Measurements from ENCODE around the gene ABCC8.

ABCC8 gene

DNA sequence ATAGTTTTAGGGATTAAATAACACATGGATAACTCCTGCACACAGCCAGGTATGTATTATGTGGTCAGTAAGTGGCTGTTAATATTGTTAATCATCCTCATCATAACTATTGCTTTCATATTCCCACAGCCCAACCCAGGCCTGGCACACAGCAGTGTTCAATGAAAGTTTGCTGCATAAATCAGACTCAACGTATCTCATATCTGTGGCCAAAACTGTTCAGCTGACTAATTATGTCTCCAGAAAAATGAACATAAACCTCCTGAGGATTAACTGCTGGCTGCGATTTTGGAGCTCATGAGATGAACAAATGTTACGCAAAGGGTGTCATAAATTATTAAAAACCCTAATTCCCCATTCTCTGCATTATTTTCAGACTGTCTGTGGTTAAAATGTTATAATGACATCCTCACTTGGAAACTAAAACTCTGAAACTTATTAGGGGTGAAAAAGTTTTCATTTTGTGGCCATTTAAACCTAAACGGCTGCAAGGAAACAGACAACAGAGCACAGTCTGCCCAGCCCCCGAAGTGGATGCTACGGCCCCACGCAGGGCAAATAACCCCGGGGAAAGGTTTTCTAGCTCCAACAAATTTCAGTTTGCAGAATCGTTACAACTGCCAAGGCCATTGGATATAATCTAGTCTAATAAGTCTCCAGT is 17.3 kb downstream of the ABCC8 start:
- TF ChIP-seq, protein P1, sequence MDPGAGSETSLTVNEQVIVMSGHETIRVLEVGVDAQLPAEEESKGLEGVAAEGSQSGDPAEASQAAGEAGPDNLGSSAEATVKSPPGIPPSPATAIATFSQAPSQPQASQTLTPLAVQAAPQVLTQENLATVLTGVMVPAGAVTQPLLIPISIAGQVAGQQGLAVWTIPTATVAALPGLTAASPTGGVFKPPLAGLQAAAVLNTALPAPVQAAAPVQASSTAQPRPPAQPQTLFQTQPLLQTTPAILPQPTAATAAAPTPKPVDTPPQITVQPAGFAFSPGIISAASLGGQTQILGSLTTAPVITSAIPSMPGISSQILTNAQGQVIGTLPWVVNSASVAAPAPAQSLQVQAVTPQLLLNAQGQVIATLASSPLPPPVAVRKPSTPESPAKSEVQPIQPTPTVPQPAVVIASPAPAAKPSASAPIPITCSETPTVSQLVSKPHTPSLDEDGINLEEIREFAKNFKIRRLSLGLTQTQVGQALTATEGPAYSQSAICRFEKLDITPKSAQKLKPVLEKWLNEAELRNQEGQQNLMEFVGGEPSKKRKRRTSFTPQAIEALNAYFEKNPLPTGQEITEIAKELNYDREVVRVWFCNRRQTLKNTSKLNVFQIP (CRISPR knock-in tag; IDR thresholded peaks at IDR 0.05; ENCODE audit: borderline replicate concordance, low read depth) = no peak
- TF ChIP-seq RARB (CRISPR knock-in tag; IDR thresholded peaks at IDR 0.05) = no peak
- TF ChIP-seq ARNTL (CRISPR knock-in tag; IDR thresholded peaks at IDR 0.05; ENCODE audit: borderline replicate concordance, low read depth) = no peak
- TF ChIP-seq ZNF565 (CRISPR knock-in tag; conservative IDR thresholded peaks at IDR 0.05; ENCODE audit: low read depth) = no peak
- TF ChIP-seq ZNF8 (CRISPR knock-in tag; IDR thresholded peaks at IDR 0.05) = no peak
- TF ChIP-seq PPARA (CRISPR knock-in tag; IDR thresholded peaks at IDR 0.05; ENCODE audit: borderline replicate concordance) = no peak
- ATAC-seq = no peak

DNA sequence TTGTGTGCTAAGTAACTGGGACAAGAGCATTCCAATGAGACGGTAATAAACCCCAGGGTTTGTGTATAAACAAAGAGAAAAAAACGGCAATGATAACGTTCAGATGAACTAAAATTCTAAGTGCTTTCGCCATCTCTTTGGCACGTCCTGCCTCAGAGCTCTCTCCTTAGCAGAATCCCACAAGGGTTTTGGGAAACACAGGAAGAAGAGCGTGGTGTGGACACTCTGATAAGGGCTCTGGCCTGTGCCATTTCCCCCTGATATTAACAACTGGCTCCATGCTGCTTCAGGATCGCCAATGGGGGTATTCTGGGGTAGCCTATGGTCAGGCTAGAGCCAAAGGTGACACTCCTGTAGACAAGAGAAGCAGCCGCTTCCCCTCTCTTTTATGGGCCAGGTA is 18.4 kb downstream of the ABCC8 start:
- no peak for TF ChIP-seq OSR1 (CRISPR knock-in tag; IDR thresholded peaks at IDR 0.05)
- no peak for ATAC-seq

DNA sequence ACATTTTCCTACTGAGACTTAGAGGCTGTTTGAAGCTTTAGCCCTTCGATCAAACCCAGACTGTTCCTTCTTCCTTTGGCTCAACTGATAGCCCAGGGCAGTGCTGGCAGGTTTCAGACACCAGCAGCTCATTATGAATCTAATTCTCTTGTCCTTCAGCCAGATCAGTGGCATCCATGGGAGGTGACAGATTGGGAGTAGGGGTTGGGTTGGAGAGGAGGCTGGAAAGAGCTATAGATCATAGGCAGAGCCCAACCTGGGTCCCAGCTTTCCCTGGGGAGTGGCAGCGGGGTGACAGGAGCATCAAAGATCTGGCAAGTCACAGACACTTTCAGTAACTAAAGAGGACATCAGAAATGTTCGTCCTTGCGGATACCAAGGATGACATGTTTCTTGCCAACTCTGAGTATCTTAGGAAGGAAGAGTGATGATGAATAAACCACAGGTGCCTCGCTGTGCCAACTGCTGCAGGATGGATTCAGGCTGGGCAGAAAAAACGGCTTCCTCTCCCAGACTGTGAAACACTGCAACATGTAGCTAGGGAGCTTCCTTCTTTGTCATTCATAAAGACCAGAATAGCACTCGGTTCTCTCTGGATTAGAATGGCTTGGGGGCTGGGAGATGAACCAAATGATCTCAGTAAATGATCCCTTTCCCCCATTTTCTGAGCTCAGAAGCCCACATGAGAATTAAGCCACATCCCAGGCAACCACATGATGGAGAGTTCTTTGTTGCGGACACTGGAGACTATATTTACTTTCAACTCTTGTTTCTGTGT is 19.1 kb downstream of the ABCC8 start:
- TF ChIP-seq, protein P2, sequence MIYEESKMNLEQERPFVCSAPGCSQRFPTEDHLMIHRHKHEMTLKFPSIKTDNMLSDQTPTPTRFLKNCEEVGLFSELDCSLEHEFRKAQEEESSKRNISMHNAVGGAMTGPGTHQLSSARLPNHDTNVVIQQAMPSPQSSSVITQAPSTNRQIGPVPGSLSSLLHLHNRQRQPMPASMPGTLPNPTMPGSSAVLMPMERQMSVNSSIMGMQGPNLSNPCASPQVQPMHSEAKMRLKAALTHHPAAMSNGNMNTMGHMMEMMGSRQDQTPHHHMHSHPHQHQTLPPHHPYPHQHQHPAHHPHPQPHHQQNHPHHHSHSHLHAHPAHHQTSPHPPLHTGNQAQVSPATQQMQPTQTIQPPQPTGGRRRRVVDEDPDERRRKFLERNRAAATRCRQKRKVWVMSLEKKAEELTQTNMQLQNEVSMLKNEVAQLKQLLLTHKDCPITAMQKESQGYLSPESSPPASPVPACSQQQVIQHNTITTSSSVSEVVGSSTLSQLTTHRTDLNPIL (CRISPR knock-in tag; IDR thresholded peaks at IDR 0.05; ENCODE audit: low read depth) = no peak
- TF ChIP-seq, protein P3, sequence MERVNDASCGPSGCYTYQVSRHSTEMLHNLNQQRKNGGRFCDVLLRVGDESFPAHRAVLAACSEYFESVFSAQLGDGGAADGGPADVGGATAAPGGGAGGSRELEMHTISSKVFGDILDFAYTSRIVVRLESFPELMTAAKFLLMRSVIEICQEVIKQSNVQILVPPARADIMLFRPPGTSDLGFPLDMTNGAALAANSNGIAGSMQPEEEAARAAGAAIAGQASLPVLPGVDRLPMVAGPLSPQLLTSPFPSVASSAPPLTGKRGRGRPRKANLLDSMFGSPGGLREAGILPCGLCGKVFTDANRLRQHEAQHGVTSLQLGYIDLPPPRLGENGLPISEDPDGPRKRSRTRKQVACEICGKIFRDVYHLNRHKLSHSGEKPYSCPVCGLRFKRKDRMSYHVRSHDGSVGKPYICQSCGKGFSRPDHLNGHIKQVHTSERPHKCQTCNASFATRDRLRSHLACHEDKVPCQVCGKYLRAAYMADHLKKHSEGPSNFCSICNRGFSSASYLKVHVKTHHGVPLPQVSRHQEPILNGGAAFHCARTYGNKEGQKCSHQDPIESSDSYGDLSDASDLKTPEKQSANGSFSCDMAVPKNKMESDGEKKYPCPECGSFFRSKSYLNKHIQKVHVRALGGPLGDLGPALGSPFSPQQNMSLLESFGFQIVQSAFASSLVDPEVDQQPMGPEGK (CRISPR knock-in tag; IDR thresholded peaks at IDR 0.05; ENCODE audit: borderline replicate concordance) = no peak
- TF ChIP-seq ZNF565 (CRISPR knock-in tag; conservative IDR thresholded peaks at IDR 0.05; ENCODE audit: low read depth) (no peak), ZFP3 (CRISPR knock-in tag; IDR thresholded peaks at IDR 0.05) (no peak), ZFP30 (CRISPR knock-in tag; IDR thresholded peaks at IDR 0.05) (no peak), SNAI2 (CRISPR knock-in tag; IDR thresholded peaks at IDR 0.05) (no peak), GLIS3 (CRISPR knock-in tag; IDR thresholded peaks at IDR 0.05) (no peak), TCF4 (CRISPR knock-in tag; IDR thresholded peaks at IDR 0.05; ENCODE audit: borderline replicate concordance) (no peak)
- TF ChIP-seq, protein P4, sequence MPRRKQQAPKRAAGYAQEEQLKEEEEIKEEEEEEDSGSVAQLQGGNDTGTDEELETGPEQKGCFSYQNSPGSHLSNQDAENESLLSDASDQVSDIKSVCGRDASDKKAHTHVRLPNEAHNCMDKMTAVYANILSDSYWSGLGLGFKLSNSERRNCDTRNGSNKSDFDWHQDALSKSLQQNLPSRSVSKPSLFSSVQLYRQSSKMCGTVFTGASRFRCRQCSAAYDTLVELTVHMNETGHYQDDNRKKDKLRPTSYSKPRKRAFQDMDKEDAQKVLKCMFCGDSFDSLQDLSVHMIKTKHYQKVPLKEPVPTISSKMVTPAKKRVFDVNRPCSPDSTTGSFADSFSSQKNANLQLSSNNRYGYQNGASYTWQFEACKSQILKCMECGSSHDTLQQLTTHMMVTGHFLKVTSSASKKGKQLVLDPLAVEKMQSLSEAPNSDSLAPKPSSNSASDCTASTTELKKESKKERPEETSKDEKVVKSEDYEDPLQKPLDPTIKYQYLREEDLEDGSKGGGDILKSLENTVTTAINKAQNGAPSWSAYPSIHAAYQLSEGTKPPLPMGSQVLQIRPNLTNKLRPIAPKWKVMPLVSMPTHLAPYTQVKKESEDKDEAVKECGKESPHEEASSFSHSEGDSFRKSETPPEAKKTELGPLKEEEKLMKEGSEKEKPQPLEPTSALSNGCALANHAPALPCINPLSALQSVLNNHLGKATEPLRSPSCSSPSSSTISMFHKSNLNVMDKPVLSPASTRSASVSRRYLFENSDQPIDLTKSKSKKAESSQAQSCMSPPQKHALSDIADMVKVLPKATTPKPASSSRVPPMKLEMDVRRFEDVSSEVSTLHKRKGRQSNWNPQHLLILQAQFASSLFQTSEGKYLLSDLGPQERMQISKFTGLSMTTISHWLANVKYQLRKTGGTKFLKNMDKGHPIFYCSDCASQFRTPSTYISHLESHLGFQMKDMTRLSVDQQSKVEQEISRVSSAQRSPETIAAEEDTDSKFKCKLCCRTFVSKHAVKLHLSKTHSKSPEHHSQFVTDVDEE (CRISPR knock-in tag; IDR thresholded peaks at IDR 0.05) = no peak
- peak; percentile 26; the same call in 1 of the 3 replicates for ATAC-seq

DNA sequence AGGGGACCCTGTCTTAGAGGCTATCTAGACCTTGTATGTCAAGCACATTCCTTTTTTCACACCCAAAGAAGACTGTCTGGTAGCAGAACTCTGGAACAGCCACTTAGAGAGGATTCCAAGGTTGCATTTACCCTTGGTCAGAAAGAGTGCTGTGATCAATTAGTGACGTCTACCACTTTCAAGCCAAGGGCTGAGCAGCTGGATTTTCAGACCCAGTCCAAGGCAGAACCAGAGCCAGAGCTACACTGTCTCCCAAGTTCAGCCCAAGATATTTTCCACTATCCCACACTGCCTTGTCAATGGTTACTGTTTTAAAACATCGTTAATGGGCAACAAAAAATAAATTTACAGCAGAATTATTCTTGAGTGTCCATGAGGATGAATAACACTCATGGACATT is 24.0 kb downstream of the ABCC8 start:
- TF ChIP-seq OSR1 (CRISPR knock-in tag; IDR thresholded peaks at IDR 0.05) (no peak), ZNF8 (CRISPR knock-in tag; IDR thresholded peaks at IDR 0.05) (no peak), SNAI2 (CRISPR knock-in tag; IDR thresholded peaks at IDR 0.05) (no peak), ISL1 (CRISPR knock-in tag; IDR thresholded peaks at IDR 0.05) (no peak), ZFP3 (CRISPR knock-in tag; IDR thresholded peaks at IDR 0.05) (no peak), ZFP30 (CRISPR knock-in tag; IDR thresholded peaks at IDR 0.05) (no peak), ZNF70 (CRISPR knock-in tag; IDR thresholded peaks at IDR 0.05) (no peak), ARNTL (CRISPR knock-in tag; IDR thresholded peaks at IDR 0.05; ENCODE audit: borderline replicate concordance, low read depth) (no peak), CSDC2 (CRISPR knock-in tag; IDR thresholded peaks at IDR 0.05) (no peak), ZNF565 (CRISPR knock-in tag; conservative IDR thresholded peaks at IDR 0.05; ENCODE audit: low read depth) (no peak)
- TF ChIP-seq, protein P5, sequence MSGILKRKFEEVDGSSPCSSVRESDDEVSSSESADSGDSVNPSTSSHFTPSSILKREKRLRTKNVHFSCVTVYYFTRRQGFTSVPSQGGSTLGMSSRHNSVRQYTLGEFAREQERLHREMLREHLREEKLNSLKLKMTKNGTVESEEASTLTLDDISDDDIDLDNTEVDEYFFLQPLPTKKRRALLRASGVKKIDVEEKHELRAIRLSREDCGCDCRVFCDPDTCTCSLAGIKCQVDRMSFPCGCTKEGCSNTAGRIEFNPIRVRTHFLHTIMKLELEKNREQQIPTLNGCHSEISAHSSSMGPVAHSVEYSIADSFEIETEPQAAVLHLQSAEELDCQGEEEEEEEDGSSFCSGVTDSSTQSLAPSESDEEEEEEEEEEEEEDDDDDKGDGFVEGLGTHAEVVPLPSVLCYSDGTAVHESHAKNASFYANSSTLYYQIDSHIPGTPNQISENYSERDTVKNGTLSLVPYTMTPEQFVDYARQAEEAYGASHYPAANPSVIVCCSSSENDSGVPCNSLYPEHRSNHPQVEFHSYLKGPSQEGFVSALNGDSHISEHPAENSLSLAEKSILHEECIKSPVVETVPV (CRISPR knock-in tag; IDR thresholded peaks at IDR 0.05) = no peak
- TF ChIP-seq, protein P3 (CRISPR knock-in tag; IDR thresholded peaks at IDR 0.05; ENCODE audit: borderline replicate concordance) = no peak
- TF ChIP-seq, protein P2 (CRISPR knock-in tag; IDR thresholded peaks at IDR 0.05; ENCODE audit: low read depth) = no peak
- ATAC-seq = no peak

All from SK-N-SH treated with all-trans-retinoic acid at 6 μM for 48 hours (cell line).